HG02870 (cell line): ENCODE results near the gene TBATA.

Experiments
- ATAC-seq: cut with Tn5 transposase; IDR thresholded peaks from one replicate; pipeline ENCODE4 v1.9.1; 2021; ENCODE audit warnings: mild to moderate bottlenecking, moderate library complexity; ENCODE audit not compliant: unreplicated experiment

TBATA gene

GRCh38 chr10:70722820-70723424, 62.3 kb downstream of the TBATA start:
- no peak for ATAC-seq
